Right lobe of liver (tissue), 4 donors: Measurements from ENCODE around the gene CNPPD1.

Experiments used
- POLR2A ChIP-seq: fragments of 450-650 bp; IDR thresholded peaks from one replicate; pipeline ENCODE4 v1.6.1; 2017; ENCODE audit warnings: antibody characterized with exemption, mild to moderate bottlenecking
- TF ChIP-seq, protein P1 (sequence below), 4 donors: fragments of 200-600 bp in 3 of 4; fragments of 450-650 bp in 1 of 4; IDR thresholded peaks; one replicate each; pipeline versions ENCODE4 v1.5.1 to v1.8.0; 2016 to 2022; ENCODE audit warnings: antibody characterized with exemption in 4 of 4, mild to moderate bottlenecking in 2 of 4
- donor health status: DM: no; HTN: no; CAD: no.
- donor health status: DM: no; HTN: no; CAD: no.
- donor health status: DM: no; HTN: yes; CAD: no.

DNA sequence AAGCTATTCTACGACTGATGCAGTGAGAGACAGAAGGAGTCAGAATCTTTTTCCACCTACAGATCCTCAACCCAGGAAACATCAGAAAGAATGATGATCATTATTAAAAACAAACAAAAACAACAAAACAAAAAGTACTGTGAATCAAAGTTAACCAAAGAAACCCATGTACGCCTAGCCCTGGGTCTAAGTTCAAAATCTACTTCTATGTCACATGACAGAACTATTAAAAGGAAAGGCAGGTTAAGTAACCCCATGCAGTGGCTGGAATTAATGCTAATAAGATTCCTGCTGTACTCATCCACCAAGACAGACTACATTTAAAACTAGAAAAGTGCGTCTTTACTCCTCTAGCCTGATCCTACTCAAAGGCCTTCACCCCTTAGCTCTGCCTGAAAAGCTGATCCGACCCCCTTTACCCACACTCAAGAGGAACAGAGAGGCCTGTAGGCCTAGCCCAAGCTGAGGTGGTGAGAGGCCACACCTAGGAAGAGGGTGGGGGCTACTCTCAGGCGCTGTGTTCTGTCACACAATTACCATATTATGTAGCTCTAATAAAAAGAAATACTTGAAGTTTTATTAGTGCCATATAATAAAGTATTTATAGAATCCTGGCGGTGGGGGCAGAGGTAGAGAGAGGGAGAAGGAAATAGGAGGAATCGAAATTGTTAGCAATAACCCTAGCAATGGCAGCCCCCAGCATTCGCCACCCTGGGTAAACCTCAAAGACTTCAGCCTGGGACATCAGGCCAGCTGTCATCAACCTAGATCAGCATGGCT lies 53.2 kb downstream of the CNPPD1 start:
- TF ChIP-seq, protein P1, sequence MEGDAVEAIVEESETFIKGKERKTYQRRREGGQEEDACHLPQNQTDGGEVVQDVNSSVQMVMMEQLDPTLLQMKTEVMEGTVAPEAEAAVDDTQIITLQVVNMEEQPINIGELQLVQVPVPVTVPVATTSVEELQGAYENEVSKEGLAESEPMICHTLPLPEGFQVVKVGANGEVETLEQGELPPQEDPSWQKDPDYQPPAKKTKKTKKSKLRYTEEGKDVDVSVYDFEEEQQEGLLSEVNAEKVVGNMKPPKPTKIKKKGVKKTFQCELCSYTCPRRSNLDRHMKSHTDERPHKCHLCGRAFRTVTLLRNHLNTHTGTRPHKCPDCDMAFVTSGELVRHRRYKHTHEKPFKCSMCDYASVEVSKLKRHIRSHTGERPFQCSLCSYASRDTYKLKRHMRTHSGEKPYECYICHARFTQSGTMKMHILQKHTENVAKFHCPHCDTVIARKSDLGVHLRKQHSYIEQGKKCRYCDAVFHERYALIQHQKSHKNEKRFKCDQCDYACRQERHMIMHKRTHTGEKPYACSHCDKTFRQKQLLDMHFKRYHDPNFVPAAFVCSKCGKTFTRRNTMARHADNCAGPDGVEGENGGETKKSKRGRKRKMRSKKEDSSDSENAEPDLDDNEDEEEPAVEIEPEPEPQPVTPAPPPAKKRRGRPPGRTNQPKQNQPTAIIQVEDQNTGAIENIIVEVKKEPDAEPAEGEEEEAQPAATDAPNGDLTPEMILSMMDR (IDR thresholded peaks at IDR 0.05): no peak
- TF ChIP-seq POLR2A: no peak
